NCI-H82 (cell line): Measurements from ENCODE around the gene KCNJ4.
A peak's percentile ranks its signal among the peaks of the same experiment; 100 is the strongest.
"Not testable (repeated sequence)": the region's sequence is repeated elsewhere in the genome, so short reads cannot be mapped to it uniquely, and the experiment has no call there.

ENCODE experiments used
- DNase-seq: peaks from one replicate; lab custom pipeline; 2025; lab: John Stamatoyannopoulos, UW

KCNJ4 gene

GRCh38 chr22:38412435-38413084, 42.4 kb downstream of the KCNJ4 start:
- DNase-seq = no peak

DNA sequence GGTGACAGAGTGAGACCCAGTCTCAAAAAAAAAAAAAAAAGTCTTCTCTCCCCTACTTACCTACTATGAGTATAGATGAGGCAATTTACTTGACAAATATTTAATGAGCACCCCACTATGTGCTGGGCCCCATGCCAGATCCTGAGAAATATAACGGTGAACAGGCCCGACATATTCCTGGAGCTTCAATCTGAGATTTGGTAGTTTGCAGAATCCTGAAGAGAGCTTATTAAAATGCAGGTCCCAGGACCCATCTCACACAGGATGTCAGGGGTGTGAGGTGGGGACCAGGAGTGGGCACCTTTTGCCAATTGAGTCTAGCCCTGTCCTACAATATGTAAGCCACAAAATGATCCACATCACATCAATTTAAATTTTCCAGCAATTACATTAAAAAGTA, 44.0 kb downstream of the KCNJ4 start:
- DNase-seq = no peak

- not testable (repeated sequence) for DNase-seq
Measured at GRCh38 chr22:38409916-38410315, 45.1 kb downstream of the KCNJ4 start.

GRCh38 chr22:38406617-38407016, 48.4 kb downstream of the KCNJ4 start:
- DNase-seq = no peak

GRCh38 chr22:38404419-38404818, 50.6 kb downstream of the KCNJ4 start:
- DNase-seq = no peak

GRCh38 chr22:38403812-38404211, 51.2 kb downstream of the KCNJ4 start:
- peak; percentile 30 for DNase-seq

DNA sequence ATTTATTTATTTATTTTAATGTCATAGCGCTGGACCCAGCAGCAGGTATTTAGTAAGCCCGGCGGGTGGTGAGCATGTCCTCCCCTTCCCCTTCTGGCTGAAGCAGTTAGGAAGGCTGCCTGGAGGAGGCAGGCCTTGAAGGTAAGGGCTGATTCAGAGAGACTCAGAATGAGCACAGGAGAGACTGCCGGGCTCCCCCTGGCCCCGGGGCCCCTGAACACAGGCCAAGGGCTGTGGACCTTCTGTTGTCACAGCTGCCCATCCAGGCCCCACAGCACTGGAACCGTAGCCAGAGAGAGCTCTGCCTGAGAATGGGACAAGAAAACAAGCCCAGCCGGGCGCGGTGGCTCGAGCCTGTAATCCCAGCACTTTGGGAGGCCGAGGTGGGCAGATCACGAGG, 52.8 kb downstream of the KCNJ4 start:
- DNase-seq = no peak

- DNase-seq = no peak
Measured at GRCh38 chr22:38401336-38402084, 53.5 kb downstream of the KCNJ4 start.

DNA sequence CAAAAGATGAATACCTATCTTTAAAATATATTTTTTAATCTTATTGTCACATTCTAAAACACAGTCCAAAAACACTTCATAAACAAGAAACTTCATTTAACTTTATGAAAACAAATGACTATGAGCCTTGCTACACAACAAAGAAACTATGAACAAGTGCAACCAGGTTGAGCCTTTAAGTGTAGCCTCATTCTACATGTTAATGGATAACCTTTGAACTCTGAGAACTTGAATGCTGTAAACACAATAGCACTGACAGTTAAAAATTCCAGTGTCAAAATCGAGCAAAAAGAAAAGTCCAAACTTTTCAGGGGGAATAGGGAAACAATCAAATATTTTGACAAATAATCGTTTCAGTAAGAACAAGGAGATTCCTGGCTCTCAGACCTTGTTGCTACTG, 54.7 kb downstream of the KCNJ4 start:
- not testable (repeated sequence) for DNase-seq

- peak; percentile 91 for DNase-seq
Measured at GRCh38 chr22:38398609-38399461, 56.2 kb downstream of the KCNJ4 start.

- peak; percentile 62 for DNase-seq
Measured at GRCh38 chr22:38398181-38398608, 56.8 kb downstream of the KCNJ4 start.

DNA sequence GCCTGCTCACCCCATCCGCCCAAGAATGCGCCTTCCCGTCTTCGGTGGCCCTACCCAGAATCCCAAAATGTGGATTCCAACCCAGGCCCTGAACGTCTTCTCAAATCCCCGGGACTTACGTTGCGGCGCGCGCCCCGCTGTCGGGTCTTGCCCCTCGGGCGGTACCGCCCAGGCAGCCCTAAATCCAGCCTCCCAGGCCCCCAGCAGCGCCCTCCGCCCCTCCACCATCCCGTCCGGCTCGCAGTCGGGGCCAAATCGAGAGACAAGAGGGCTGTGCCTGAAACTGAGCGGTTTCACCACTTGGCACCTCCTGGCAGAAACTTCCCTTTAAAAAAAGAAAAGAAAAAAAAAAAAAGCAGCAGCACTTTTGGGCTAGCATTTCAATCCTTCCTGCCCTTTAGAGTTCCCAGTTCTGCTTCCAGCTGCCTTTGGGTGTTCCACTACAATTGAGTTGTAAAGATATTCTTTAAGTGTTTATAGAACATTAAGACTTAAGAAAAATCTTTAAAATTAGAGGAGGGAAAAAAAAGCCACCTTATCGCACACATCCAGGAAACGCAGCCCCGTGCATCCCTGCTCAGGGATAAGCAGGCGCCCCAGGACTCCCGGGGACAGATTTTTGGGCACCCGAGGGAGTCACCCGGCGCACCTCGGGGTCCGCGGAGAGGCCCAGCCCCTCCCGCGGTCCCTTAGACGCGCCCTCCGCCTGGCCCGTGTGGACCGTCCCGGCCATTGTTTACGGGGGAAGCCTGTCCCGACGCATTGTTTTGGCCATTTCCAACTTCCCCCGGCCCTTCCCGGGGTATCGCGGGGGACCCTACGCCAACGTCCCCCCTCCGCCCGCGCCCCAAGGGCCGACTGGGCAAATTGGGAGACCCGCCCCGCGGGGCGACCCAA, 57.6 kb downstream of the KCNJ4 start:
- no peak for DNase-seq

GRCh38 chr22:38396440-38397069, 58.4 kb downstream of the KCNJ4 start:
- not testable (repeated sequence) for DNase-seq

DNA sequence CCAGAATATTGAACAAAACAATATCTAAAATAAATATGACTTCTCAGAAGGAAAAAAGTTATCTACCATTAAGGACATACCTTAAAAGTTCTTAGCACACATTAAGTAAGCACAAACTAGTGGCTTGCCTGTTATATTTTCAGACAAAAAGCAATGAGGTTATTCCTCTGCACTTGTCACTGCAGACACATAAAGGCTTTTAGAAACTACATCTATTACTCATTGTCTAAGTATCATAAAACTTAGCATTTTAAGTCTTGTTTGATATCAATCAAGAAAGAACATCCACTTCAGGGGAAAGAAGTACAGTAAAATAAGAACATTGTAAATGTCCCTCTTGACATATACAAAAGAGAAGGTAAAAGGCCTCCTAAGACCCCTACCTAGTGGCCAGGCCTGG, 59.1 kb downstream of the KCNJ4 start:
- not testable (repeated sequence) for DNase-seq

DNA sequence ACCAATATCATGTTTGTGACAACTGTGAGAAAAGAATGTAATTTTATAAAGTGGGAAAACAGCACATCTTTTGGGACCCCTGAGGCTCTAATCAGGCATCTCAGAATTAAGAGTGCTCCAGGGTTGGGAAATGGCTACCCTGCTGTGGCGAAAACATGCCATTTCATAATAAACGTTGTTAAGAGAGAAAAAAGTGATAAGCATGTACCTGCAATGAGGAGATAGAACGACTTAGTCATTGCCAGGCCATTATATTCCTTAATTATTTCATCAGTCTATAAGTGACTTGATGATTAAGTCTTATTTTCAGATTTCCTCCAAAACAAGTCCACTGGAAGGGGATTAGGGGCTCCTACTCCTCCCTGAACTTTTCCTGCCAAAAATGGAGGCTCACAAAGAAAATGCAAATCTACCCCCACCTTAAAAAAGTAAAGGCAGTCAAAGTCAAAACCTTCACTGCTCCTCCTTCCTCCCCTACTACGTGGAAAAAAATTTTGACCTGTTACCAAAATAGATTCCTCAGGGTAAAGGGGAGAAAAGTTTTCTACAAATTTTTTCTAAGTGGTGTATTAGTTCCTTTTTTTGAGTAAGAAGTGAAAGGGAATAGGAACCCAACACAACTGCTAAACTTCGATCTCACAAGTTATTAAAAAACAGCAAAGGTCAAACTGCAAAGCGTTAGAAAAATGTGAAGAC, 59.9 kb downstream of the KCNJ4 start:
- DNase-seq = not testable (repeated sequence)

DNA sequence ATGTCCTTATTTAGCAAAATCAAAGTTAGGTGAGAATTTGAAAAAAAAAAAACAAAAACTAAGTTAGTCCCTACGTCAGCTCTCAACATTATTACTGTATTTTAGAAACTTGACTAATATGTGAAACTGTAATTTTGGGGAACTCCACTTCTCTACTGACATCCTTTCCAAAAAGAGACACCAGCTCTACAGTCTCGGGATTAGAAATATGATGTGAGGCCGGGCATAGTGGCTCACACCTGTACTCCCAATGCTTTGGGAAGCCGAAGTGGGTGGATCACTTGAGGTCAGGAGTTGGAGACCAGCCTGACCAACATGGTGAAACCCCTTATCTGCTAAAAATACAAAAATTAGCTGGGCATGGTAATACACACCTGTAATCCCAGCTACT, 65.6 kb downstream of the KCNJ4 start:
- DNase-seq = not testable (repeated sequence)

GRCh38 chr22:38388506-38389427, 66.2 kb downstream of the KCNJ4 start:
- not testable (repeated sequence) for DNase-seq

DNA sequence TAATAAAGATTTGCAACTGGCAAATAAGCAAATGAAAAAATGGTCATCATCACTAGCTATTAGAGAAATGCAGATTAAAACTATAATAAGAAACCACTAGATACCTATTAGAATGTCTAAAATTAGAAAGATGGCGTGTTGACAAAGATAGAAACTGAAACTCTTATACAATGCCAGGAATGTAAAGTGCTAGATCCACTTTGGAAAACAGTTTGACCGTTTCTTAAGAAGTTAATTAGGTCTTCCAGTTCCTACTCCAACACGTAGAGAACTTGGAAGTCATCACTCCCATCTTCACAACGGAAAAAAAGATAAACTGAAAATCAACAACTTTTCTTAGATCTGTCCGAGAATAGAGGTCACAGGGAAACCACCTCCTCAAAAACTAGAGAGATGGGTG, 68.1 kb downstream of the KCNJ4 start:
- DNase-seq = not testable (repeated sequence)

DNA sequence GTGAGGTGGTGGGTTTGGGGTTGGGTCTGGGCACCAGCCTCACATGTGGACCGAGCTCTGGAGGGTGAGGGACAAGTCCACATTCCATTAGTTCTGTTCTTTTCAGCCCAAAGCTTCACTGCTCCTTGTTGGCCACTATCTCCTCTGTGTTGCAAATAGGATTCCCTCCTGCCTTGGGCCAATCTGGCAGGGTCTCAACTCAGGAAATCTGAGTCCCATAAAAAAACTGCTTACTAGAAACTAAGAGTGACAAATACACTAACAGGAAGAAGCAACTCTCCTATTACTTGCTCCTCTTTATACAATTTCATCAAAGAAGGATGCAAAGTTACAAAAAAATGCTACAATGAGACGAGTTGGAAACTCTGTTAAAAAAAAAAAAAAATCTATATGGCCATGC, 71.6 kb downstream of the KCNJ4 start:
- DNase-seq = no peak
